ENCODE measurements around the gene GPR84. TPM values are rescaled to one million over a fixed set of nuclear protein-coding genes. Genes with fewer than 3 reads are reported as not detected.

GPR84 gene
- total RNA-seq, 1 experiment from 2014 or later: not detected

DNA sequence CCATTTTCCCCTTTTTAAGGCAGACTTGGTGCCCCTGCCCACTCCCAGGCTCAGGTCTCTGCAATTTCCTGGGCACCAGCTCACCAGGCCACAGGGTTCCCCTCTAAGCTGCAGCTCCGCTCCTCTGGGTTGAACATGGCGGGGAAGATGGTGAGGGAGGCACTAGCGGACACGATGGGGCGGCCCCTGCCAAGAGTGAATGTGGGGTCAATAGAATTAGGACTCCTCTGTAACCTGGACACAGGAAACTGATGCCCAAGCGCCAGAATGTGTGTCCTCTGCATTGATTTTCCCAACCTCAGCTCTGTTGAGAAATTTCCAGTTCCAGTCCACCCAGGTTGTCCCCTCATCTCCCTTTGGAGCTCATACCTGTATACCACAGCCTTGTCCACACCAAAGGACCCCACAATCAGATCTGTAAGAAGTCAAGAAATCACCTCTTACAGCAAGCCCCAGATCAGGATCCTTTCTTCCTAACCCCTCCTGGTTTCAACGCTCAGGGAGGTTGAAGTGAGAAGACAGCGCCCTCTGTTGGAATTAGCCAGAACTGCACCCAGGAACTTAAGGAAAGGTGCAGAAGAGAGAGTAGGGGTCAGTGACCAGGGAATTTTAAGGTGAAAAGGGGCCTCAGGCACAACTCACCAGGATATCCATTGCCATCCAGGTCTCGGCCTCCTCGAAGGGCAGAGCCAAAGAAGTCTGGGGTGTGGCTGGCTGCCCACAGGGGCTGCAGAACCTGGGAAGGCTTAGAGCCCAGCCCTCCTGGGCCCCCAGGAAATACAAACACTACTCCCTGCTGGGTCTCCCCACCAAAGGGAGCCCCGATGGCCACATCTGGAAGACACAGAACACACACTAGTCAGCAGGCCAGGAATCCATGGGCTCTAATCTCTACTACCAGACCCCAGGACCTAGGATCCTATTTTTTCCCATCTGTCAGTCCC is 40.0 kb upstream of the GPR84 start:
- ChIA-PET POLR2A (ENCODE audit: unreplicated experiment) (no interaction called here), CTCF (no interaction called here)
- Histone ChIP-seq H3K36me3 (ENCODE audit: low read depth) (0 out of 2 replicates have a peak, but pooled peaks cover 7% of the 10 kb centered on the region), H2AFZ (no peak overlapping the region), H4K20me1 (ENCODE audit: insufficient read depth) (no peaks in the 10 kb centered on the region), H3K9me3 (ENCODE audit: insufficient read depth, low read depth) (no peaks in the 10 kb centered on the region), H3K4me2 (no peak overlapping the region), H3K27ac (no peak overlapping the region), H3K9me2 (ENCODE audit: insufficient read depth) (no peaks in the 10 kb centered on the region), H3K79me2 (ENCODE audit: low read depth) (no peaks in the 10 kb centered on the region), H3F3A (ENCODE audit: insufficient read depth, low read depth) (peaks cover 12% of the 10 kb centered on the region; the same call in 1 of the 2 replicates), H3K4me1 (replicated peaks; ENCODE audit: insufficient read depth) (no peaks in the 10 kb centered on the region), H3K27me3 (ENCODE audit: insufficient read depth, low read depth) (no peaks in the 10 kb centered on the region), H3K4me3 (no peak overlapping the region)
- DNase-seq: peak in 1 of 2 experiments; percentile 28
- intact Hi-C loops (cut with micrococcal nuclease; ENCODE audit: unreplicated experiment): no loop called here
- BruUV-seq (replicated peaks): no TSS peak
- no peak for TF ChIP-seq EZH2 (IDR thresholded peaks at IDR 0.05; ENCODE audit: low read depth)
- TF ChIP-seq, protein P1, sequence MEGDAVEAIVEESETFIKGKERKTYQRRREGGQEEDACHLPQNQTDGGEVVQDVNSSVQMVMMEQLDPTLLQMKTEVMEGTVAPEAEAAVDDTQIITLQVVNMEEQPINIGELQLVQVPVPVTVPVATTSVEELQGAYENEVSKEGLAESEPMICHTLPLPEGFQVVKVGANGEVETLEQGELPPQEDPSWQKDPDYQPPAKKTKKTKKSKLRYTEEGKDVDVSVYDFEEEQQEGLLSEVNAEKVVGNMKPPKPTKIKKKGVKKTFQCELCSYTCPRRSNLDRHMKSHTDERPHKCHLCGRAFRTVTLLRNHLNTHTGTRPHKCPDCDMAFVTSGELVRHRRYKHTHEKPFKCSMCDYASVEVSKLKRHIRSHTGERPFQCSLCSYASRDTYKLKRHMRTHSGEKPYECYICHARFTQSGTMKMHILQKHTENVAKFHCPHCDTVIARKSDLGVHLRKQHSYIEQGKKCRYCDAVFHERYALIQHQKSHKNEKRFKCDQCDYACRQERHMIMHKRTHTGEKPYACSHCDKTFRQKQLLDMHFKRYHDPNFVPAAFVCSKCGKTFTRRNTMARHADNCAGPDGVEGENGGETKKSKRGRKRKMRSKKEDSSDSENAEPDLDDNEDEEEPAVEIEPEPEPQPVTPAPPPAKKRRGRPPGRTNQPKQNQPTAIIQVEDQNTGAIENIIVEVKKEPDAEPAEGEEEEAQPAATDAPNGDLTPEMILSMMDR (conservative IDR thresholded peaks at IDR 0.05): peak; percentile 98

DNA sequence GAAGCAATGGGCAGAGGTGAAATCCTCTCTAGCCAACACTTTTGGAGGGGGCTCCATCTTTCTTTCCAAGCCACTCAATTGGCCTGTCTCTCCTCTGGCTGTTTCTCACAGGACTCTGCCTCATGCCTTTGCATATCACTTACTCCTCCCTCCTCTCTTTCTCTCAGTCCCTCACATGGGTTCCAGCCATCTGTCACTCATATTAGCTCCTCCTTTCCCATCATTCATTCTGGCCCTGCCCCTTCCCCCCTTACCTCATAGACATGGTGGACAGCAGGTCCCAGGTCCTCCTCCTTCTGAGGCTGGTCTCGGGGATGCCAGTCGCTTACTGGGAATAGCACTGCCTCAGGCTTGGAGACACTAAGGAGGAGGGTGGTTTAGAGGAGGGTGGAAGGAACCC is 36.8 kb upstream of the GPR84 start:
- H4K20me1 ChIP-seq (ENCODE audit: insufficient read depth): no peaks in the 10 kb centered on the region
- H3K27ac ChIP-seq: no peak overlapping the region
- intact Hi-C loops (cut with micrococcal nuclease; ENCODE audit: unreplicated experiment): no loop called here
- no peak overlapping the region for H3K4me2 ChIP-seq
- H3K27me3 ChIP-seq (ENCODE audit: insufficient read depth, low read depth): no peaks in the 10 kb centered on the region
- 0 out of 2 replicates have a peak, but pooled peaks cover 3% of the 10 kb centered on the region for H3K36me3 ChIP-seq (ENCODE audit: low read depth)
- CTCF ChIA-PET: interaction anchor here (0.6 kb wide), 1 partner anchor 38 kb away, joined by 3 read pairs; no protein-coding TSS in a partner anchor
- no peak overlapping the region for H2AFZ ChIP-seq
- BruUV-seq (replicated peaks): no TSS peak
- H3K9me3 ChIP-seq (ENCODE audit: insufficient read depth, low read depth): no peaks in the 10 kb centered on the region
- H3K79me2 ChIP-seq (ENCODE audit: low read depth): no peaks in the 10 kb centered on the region
- peaks cover 12% of the 10 kb centered on the region for H3F3A ChIP-seq (ENCODE audit: insufficient read depth, low read depth)
- H3K9me2 ChIP-seq (ENCODE audit: insufficient read depth): no peaks in the 10 kb centered on the region
- POLR2A ChIA-PET (ENCODE audit: unreplicated experiment): no interaction called here
- no peak for DNase-seq
- no peak overlapping the region for H3K4me3 ChIP-seq
- TF ChIP-seq EZH2 (IDR thresholded peaks at IDR 0.05; ENCODE audit: low read depth): no peak
- TF ChIP-seq, protein P1 (conservative IDR thresholded peaks at IDR 0.05): no peak
- no peaks in the 10 kb centered on the region for H3K4me1 ChIP-seq (replicated peaks; ENCODE audit: insufficient read depth)

DNA sequence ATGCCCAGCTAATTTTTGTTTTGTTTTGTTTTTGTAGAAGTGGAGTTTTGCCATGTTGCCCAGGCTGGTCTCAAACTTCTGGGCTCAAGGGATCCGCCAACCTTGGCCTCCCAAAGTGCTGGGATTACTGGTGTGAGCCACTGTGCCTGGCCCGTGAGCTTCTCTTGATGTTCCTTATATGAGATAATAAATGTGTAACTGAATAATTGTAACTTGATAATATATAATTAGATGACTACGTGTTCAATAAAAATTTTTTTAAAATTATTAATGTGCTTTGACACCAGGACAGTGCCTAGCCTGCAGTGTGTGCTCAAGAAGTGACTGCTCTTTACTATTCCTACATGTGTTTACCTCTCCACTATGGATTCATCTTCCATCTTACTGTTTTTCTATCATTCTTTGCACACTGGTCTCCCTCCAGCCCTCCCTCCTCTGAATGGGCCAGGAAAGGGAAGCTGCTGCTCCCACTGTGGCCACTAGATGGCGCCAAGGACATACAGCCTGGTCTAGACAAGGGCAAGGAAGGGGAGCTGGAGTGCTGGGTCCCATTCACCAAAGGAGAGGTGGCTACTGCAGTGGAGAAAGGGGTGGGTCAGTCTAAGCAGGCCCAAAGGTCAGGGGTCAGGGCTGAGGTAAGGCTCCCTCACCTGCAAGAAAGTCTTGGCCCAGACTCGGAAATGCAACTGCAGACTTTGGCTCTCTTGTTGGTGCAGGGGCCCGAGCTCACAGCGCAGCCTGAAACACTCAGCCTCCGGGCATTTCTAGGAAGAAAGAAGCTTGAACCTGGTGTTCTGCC is 34.9 kb upstream of the GPR84 start:
- DNase-seq: peak; percentile 60 to 82
- POLR2A ChIA-PET (ENCODE audit: unreplicated experiment): interaction anchor here (0.5 kb wide), 1 partner anchor 61 kb away, joined by 8 read pairs; no protein-coding TSS in a partner anchor
- intact Hi-C loops (cut with micrococcal nuclease; ENCODE audit: unreplicated experiment): loop anchor here (1.0 kb wide), 1 partner anchor 40 kb away; no protein-coding TSS in a partner anchor

More for the DNA sequence above, 34.9 kb upstream of the GPR84 start:
- Histone ChIP-seq H3K27ac (no peak overlapping the region), H3K4me2 (no peak overlapping the region), H3K27me3 (ENCODE audit: insufficient read depth, low read depth) (no peaks in the 10 kb centered on the region), H4K20me1 (ENCODE audit: insufficient read depth) (no peaks in the 10 kb centered on the region; the same call in 1 of the 2 replicates), H3K9me3 (ENCODE audit: insufficient read depth, low read depth) (no peaks in the 10 kb centered on the region), H3K79me2 (ENCODE audit: low read depth) (no peaks in the 10 kb centered on the region), H2AFZ (no peak overlapping the region), H3F3A (ENCODE audit: insufficient read depth, low read depth) (peaks cover 12% of the 10 kb centered on the region), H3K4me3 (no peak overlapping the region), H3K36me3 (ENCODE audit: low read depth) (0 out of 2 replicates have a peak, but pooled peaks cover 3% of the 10 kb centered on the region), H3K9me2 (ENCODE audit: insufficient read depth) (no peaks in the 10 kb centered on the region), H3K4me1 (replicated peaks; ENCODE audit: insufficient read depth) (no peaks in the 10 kb centered on the region)
- CTCF ChIA-PET: interaction anchor here (0.6 to 2.1 kb wide), 11 partner anchors 11 to 93 kb away, joined by 4 to 62 read pairs (median 6); partner anchors contain the start of gene ITGA5
- no TSS peak for BruUV-seq (replicated peaks)
- TF ChIP-seq, protein P1 (conservative IDR thresholded peaks at IDR 0.05): peak; percentile 99
- TF ChIP-seq EZH2 (IDR thresholded peaks at IDR 0.05; ENCODE audit: low read depth): no peak

Measured in PC-9 (cell line).